Endothelial cell of umbilical vein (primary cell): ENCODE results near the gene GEMIN5. TPM values are rescaled to one million over a fixed set of nuclear protein-coding genes. Genes with fewer than 3 reads are reported as not detected.

Experiments used
- BruUV-seq: library from RNA; stranded (reverse); fragments of 400-500 nt; replicated peaks from 2 replicates; lab custom pipeline; 2021; lab: Mats Ljungman, UMichigan
- CTCF ChIA-PET: fragments of 300-600, 350-600 bp; sonication (Branson Sonifier 250); formaldehyde crosslinking; loops from one replicate; lab custom pipeline; 2021; ENCODE audit warnings: antibody characterized with exemption, inconsistent platforms; lab: Charles Lee
- POLR2A ChIA-PET: fragments of 300-600, 350-600 bp; sonication (Branson Sonifier 250); formaldehyde crosslinking; loops from one replicate; lab custom pipeline; 2021; ENCODE audit warnings: antibody characterized with exemption, inconsistent platforms; lab: Charles Lee
- DNase-seq: peaks from one replicate; pipeline ENCODE4 v3.0.0-alpha.2; 2011; ENCODE audit warnings: low read depth, low spot score
- FAIRE-seq: peaks from 2 replicates; lab custom pipeline; 2011; peaks lifted over from hg19 to GRCh38; lab: Jason Lieb, UNC
- H2AFZ ChIP-seq: 2 replicates; pipeline ENCODE4 v1.6.0; 2012; ENCODE audit warnings: low read depth, low read length, control low read depth, inconsistent platforms
- H3K27ac ChIP-seq: 2 replicates; pipeline ENCODE4 v1.5.1; 2011; ENCODE audit warnings: low read depth, mild to moderate bottlenecking, control low read depth, low read length, moderate library complexity; ENCODE audit not compliant: insufficient read depth
- H3K27me3 ChIP-seq, 2 experiments: 2 replicates each; pipeline versions ENCODE4 v1.6.0 to v1.6.1; 2011; ENCODE audit warnings: low read length in 2 of 2, mixed read lengths in 1 of 2; ENCODE audit not compliant: control insufficient read depth in 2 of 2, insufficient read depth in 2 of 2
- H3K36me3 ChIP-seq, 2 experiments: 2 replicates in 1 of 2; 3 replicates in 1 of 2; pipeline ENCODE4 v1.5.1; 2011; ENCODE audit warnings: low read length in 2 of 2, mild to moderate bottlenecking in 1 of 2, moderate library complexity in 1 of 2; ENCODE audit not compliant: control insufficient read depth in 2 of 2, insufficient read depth in 2 of 2; ENCODE audit errors: extremely low read depth in 1 of 2
- H3K4me1 ChIP-seq: 3 replicates; pipeline ENCODE4 v1.5.1; 2011; ENCODE audit warnings: mild to moderate bottlenecking, low read length; ENCODE audit not compliant: control insufficient read depth, insufficient read depth; ENCODE audit errors: extremely low read depth
- H3K4me2 ChIP-seq: 2 replicates; pipeline ENCODE4 v1.6.1; 2011; ENCODE audit warnings: low read length, control low read depth, mixed read lengths; ENCODE audit not compliant: insufficient read depth
- H3K4me3 ChIP-seq, 3 experiments: fragments of 200-600 bp in 1 of 3; sonication (generic), shearing (Covaris generic) in 1 of 3; replicated peaks in 1 of 3; 2 replicates each; pipeline ENCODE4 v1.5.1; 2011 to 2016; ENCODE audit warnings: control low read depth in 3 of 3, low read length in 3 of 3, mild to moderate bottlenecking in 2 of 3, inconsistent platforms in 1 of 3, low read depth in 1 of 3, moderate library complexity in 1 of 3; ENCODE audit not compliant: insufficient read depth in 1 of 3
- H3K79me2 ChIP-seq: 2 replicates; pipeline ENCODE4 v1.6.0; 2012; ENCODE audit warnings: low read length, inconsistent platforms; ENCODE audit not compliant: control insufficient read depth, insufficient read depth
- H3K9ac ChIP-seq: replicated peaks from 2 replicates; pipeline ENCODE3; 2011; ENCODE audit warnings: low read length, control low read depth; ENCODE audit not compliant: insufficient read depth; ENCODE audit errors: extremely low read depth
- H3K9me1 ChIP-seq: replicated peaks from 3 replicates; pipeline ENCODE4 v1.6.0; 2011; ENCODE audit warnings: mild to moderate bottlenecking, low read length; ENCODE audit not compliant: control insufficient read depth, insufficient read depth; ENCODE audit errors: extremely low read depth
- H3K9me3 ChIP-seq: replicated peaks from 2 replicates; pipeline ENCODE4 v1.5.1; 2012; ENCODE audit warnings: low read length, inconsistent platforms; ENCODE audit not compliant: control insufficient read depth, insufficient read depth
- H4K20me1 ChIP-seq: replicated peaks from 2 replicates; pipeline ENCODE3; 2011; ENCODE audit warnings: mild to moderate bottlenecking, low read length; ENCODE audit not compliant: control insufficient read depth, insufficient read depth; ENCODE audit errors: extremely low read depth
- CTCF ChIP-seq, 2 donors: IDR thresholded peaks; 1 replicate in 1 of 2; 2 replicates in 1 of 2; pipeline ENCODE4 v1.5.1; 2011; ENCODE audit warnings: low read length in 2 of 2, mild to moderate bottlenecking in 2 of 2, moderate library complexity in 2 of 2, control low read depth in 1 of 2, inconsistent platforms in 1 of 2, low read depth in 1 of 2; ENCODE audit not compliant: insufficient read depth in 1 of 2; ENCODE audit errors: extremely low read depth in 1 of 2
- EZH2 ChIP-seq: IDR thresholded peaks from 2 replicates; pipeline ENCODE4 v1.6.1; 2012; ENCODE audit warnings: borderline replicate concordance, low read depth, mild to moderate bottlenecking, moderate library complexity, low read length, inconsistent platforms; ENCODE audit not compliant: severe bottlenecking
- FOS ChIP-seq: IDR thresholded peaks from 2 replicates; pipeline ENCODE4 v1.6.1; 2011; ENCODE audit warnings: mild to moderate bottlenecking, low read length, moderate library complexity, borderline replicate concordance; ENCODE audit not compliant: insufficient read depth
- GATA2 ChIP-seq: IDR thresholded peaks from 2 replicates; pipeline ENCODE4 v1.7.0; 2011; ENCODE audit warnings: low read depth, mild to moderate bottlenecking, moderate library complexity, mixed read lengths, low read length; ENCODE audit not compliant: insufficient read length, insufficient read depth
- JUN ChIP-seq: IDR thresholded peaks from 2 replicates; pipeline ENCODE4 v1.6.1; 2011; ENCODE audit warnings: borderline replicate concordance, low read depth; ENCODE audit not compliant: insufficient read length, insufficient read depth
- MAX ChIP-seq: IDR thresholded peaks from 2 replicates; pipeline ENCODE4 v1.6.1; 2011; ENCODE audit not compliant: insufficient read depth, insufficient read length
- MYC ChIP-seq: IDR thresholded peaks from one replicate; pipeline ENCODE4 v1.6.1; 2011; ENCODE audit warnings: mild to moderate bottlenecking, low read depth, low read length
- POLR2A ChIP-seq: IDR thresholded peaks from 2 replicates; pipeline ENCODE4 v1.6.1; 2012; ENCODE audit warnings: low read depth, mild to moderate bottlenecking, control low read depth, low read length
- POLR2AphosphoS5 ChIP-seq: IDR thresholded peaks from 2 replicates; pipeline ENCODE4 v1.6.1; 2012; ENCODE audit warnings: low read depth, mild to moderate bottlenecking, control low read depth, low read length, moderate library complexity; ENCODE audit not compliant: insufficient read depth
- dilution Hi-C: fragments of 300-500 bp; cut with MboI; formaldehyde crosslinking; loops from one replicate; pipeline ENCODE4 v1.15.0; 2019; ENCODE audit warnings: low sequenced_read_pairs; ENCODE audit not compliant: extremely low pct_ligation_motif_present
- intact Hi-C: fragments of 100-400 bp; cut with micrococcal nuclease; formaldehyde crosslinking; loops from one replicate; pipeline ENCODE4 v1.10.0; 2022
- polyA plus RNA-seq, 4 experiments: library from polyadenylated mRNA; depleted of rRNA in 3 of 4; stranded (reverse) in 3 of 4; unstranded in 1 of 4; fragments of >200 nt; gene quantifications; 2 replicates each; pipeline versions ENCODE4 v1.2.1 to v1.2.3, GENCODE V29; 2011 to 2012; ENCODE audit warnings: missing spikeins in 1 of 4
- total RNA-seq: library from RNA; stranded (reverse); gene quantifications from 2 replicates; pipeline ENCODE4 v1.2.3, GENCODE V29; 2021

Gene GEMIN5
- total and polyA plus RNA-seq, 2 donors (not counting 3 experiments of a cell fraction or from before 2014, with no cell fraction given), result 7.2 to 23.1 TPM

- Histone ChIP-seq H2AFZ (no peak overlapping the region), H3K4me1 (no peaks in the 10 kb centered on the region), H3K36me3 (peaks cover 20 to 23% of the 10 kb centered on the region in 2 experiments), H3K79me2 (no peaks in the 10 kb centered on the region), H3K9ac (no peak overlapping the region), H3K9me1 (no peaks in the 10 kb centered on the region), H3K27ac (no peak overlapping the region), H3K27me3 (no peaks in the 10 kb centered on the region), H4K20me1 (no peaks in the 10 kb centered on the region), H3K4me3 (no peak overlapping the region), H3K4me2 (no peak overlapping the region), H3K9me3 (no peaks in the 10 kb centered on the region)
- FAIRE-seq (no peak), DNase-seq (no peak)
- ChIA-PET POLR2A (no interaction called here), CTCF (interaction anchor here (0.9 to 1.8 kb wide), 5 partner anchors 11 to 251 kb away, joined by 3 to 4 read pairs (median 3); no protein-coding TSS in a partner anchor)
- intact Hi-C loops (no loop called here), dilution Hi-C loops (no loop called here)
- BruUV-seq, result no TSS peak
- no peak for TF ChIP-seq MYC
- no peak for TF ChIP-seq JUN
- TF ChIP-seq FOS, result no peak
- TF ChIP-seq CTCF (IDR thresholded peaks at IDR 0.05; ENCODE audit: extremely low read depth in 1 of 2, insufficient read depth in 1 of 2, low read depth in 1 of 2, low read length in 2 of 2), result no peak
- TF ChIP-seq POLR2AphosphoS5, result no peak
- TF ChIP-seq POLR2A, result no peak
- no peak for TF ChIP-seq MAX
- TF ChIP-seq GATA2, result no peak
- no peak for TF ChIP-seq EZH2
Measured at GRCh38 chr5:154901913-154902312, 36.1 kb downstream of the GEMIN5 start.
